HCEC 1CT (cell line): ENCODE data around the gene C14orf39.
"Not testable (repeated sequence)": the region's sequence is repeated elsewhere in the genome, so short reads cannot be mapped to it uniquely, and the experiment has no call there.

ENCODE experiments used
- DNase-seq: peaks from one replicate; pipeline ENCODE4 v3.0.0-alpha.2; 2017

The C14orf39 gene

DNA sequence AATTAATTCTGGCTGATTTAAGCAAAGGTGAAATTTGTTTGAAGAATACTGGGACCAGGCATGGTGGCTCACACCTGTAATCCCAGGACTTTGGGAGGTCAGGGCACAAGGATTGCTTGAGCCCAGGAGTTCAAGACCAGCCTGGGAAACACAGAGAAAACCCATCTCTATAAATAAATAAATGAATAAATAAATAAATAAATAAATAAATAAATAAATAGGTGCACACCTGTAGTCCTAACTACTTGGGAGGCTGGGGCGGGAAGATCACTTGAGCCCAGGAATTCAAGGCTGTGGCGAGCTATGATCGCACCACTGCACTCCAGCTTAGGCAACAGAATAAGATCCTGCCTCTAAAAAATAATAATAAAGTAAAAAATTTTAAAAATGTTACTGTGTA is 4.4 kb upstream of the C14orf39 start:
- no peak for DNase-seq

DNA sequence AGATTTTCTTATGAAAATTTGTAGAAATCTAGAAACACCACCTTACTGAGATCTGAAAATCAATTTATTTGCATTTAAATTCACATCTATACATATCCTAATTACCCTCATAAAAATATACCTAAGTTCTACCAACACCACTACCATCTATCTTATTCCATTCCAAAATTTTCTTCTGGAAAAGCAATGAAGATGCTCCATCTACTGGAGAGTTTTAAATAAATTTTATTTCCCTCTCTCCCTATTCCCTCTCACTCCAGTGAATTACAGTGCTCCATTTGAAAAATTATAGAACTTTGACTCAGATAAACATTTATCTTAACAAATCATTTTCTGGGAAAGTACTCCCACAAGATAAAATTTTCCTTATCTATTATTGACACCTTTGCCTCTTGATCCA is 2.3 kb upstream of the C14orf39 start:
- DNase-seq = no peak

DNA sequence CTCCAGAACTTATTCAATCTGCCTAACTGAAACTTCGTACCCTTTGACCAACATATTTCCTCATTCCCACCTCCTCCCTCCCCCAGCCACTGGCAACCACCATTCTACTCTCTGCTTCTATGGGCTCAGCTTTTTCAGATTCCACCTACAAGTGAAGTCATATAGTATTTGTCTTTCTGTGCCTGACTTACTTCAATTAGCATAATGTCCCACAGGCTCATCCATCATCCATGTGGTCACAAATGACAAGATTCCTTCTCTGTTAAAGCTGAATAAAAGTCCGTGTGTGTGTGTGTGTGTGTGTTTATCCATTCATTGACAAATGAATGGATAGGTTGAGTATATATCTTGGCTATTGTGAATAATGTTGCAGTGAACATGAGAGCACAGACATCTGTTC is 1.3 kb upstream of the C14orf39 start:
- no peak for DNase-seq

DNA sequence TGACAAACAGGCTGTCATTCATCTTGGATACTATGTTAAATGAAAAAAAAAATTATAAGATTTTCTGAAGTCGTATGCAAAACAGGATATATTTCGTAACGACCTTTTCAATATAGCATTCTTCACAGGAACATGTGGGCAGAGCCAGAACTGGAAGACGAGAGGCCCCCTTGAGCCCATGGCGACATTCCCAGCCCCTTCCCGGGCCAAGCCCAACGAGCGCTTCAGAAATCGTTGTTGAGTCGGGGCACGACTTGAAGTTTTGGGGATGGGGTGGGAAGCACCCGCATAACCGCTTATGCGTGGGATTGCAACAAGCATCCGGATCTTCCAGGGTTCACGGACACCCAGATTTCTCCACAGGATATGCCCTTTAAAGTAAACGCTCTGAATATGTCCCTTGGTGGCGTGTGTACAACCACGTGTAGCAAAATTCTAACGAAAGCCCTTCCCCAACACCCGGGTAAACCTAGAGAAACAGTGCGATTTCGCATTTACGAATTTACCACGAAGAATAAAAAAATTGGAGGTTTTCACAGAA is 736 bp downstream of the C14orf39 start:
- DNase-seq = no peak

DNA sequence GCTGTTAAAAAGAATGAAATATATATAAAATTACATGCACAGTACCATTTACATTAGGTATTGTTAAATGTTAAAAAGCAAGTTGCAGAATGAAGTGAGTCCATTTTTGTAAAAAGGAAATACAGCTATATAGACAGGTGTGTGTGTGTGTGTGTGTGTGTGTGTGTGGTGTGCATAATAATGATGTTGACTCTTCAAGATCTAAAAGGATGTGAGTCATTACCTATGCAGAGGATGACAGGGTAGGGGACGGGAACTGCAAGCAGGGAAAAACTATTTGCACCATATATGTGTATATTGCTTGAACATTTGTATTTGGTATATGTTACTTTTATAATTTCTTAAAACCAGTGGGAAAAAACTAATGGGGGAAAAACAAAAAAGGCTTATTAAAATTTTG is 3.1 kb downstream of the C14orf39 start:
- DNase-seq = peak; percentile 28

DNA sequence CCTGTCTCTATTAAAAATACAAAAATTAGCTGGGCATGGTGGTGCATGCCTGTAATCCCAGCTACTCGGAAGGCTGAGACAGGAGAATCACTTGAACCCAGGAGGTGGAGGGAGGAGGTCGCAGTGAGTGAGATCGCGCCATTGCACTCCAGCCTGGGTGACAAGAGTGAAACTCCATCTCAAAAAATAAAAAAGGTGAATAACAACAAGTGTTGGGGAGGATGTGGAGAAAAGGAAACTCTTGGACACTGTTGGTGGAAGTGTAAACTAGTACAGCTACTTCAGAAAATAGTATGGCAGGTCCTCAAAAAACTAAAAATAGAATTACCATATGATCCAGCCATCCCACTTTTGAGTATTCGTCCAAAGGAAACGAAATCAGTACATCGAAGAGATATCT is 5.6 kb downstream of the C14orf39 start:
- not testable (repeated sequence) for DNase-seq

DNA sequence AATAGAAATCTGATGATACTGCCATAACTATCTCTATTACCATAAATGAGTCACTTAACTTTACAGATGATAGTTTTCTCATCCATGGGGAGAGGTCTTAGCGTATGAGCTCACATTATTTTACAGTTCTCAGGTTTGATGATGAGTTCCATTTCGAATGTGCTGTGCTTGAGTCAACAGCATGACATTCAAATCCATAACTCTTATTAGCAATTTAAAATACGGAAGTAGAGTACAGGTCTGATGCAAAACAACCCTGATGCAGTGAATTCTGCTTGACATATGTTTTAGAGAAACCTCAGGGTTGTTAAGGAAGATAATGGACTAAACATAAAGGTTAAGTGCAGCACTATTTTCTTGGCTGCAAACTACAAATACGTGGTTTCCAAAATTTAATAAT is 30.0 kb downstream of the C14orf39 start:
- DNase-seq = no peak

DNA sequence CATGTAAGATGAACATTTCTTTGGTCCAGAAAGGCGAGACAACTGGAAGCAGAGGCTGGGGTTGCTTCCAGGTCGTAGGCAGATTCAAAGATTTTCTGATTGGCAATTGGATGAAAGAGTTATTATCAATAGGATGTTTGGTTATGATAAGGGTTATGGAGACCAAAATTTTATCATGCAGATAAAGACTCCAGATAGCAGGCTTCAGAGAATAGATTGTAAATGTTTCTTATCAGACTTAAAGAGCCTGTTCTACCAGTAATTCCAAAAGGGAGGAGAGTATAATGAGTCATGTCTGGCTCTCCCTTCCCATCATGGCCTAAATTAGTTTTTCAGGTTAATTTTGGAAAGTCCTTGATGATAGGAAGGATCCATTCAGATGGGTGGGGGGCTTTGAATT is 55.6 kb downstream of the C14orf39 start:
- DNase-seq = no peak

DNA sequence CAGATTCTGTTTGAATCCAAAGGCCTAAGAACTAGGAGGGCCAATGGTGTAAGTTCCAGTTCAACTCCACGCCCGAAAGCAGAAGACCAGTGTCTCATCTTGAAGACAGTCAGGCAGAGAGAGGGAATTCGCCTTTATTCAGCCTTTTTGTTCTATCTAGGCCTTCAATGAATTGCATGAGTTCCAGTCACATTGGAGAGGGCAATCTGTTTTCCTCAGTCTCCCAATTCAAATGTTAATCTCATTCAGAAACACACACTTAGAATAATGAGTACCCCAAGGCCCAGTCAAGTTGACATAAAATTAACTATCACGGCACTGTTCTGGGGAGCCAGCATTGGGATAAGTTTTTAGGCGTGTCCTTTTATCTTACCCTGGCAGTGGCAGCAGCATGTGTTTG is 65.8 kb downstream of the C14orf39 start:
- no peak for DNase-seq

DNA sequence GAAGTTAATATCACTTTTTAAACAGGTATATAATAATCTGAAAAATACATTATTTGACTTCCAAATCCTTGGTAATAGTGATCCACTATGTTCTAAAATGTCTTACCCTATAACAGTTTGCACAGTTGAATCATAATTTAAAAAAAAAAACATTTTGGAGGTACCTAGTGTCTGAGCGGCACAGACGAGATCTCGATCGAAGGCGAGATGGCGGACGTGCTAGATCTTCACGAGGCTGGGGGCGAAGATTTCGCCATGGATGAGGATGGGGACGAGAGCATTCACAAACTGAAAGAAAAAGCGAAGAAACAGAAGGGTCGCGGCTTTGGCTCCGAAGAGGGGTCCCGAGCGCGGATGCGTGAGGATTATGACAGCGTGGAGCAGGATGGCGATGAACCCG is 88.3 kb downstream of the C14orf39 start:
- not testable (repeated sequence) for DNase-seq

DNA sequence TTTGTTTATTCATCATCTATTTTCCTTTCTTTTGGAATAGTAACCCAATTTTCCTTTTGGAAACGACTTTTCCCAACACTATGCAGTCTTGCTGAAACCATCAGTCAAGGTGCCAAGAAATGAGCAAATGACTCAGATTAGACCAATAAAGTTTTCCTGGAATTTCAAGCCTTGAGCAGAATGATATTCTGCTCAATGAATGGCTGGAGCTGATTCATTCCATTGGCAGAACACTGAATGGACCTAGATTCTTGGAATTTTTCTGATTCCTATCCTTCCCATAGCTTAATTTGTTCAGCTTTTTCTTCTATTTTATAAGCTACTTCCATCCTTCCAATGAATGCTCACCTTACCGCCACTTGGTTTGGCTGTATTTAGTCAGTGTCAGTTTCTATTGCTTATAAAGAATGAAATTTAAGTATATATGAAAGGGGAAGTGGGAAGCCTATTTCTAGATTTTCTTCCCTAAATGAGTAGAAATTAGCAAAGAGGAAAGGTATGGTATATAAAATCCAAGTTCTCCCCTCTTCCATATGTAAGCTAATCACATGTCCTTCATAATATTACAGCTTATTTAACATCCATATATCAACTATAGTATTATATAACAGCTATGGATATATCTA is 89.0 kb downstream of the C14orf39 start:
- no peak for DNase-seq
